ENCODE data around the gene INSR. TPM values are rescaled to one million over a fixed set of nuclear protein-coding genes. Genes with fewer than 3 reads are reported as not detected.

Gene INSR
- total and polyA plus RNA-seq, 2 of the 8 experiments (the other 6 are each of a cell fraction or from before 2014, with no cell fraction given) = 13.1 to 48.7 TPM

- Histone ChIP-seq H3K4ac (replicated peaks; ENCODE audit: insufficient read length, low read depth, low read length) (no peak overlapping the region), H3K4me3 (ENCODE audit: extremely low read depth in 1 of 4, insufficient read depth in 2 of 4, low read depth in 3 of 4, low read length in 4 of 4) (no peak overlapping the region), H2BK5ac (ENCODE audit: low read depth, low read length) (no peak overlapping the region), H3K56ac (replicated peaks; ENCODE audit: insufficient read length, low read depth, low read length) (no peak overlapping the region), H2BK20ac (ENCODE audit: low read length) (no peak overlapping the region), H3K4me2 (ENCODE audit: insufficient read depth in 1 of 2, low read depth in 2 of 2, low read length in 2 of 2) (no peak overlapping the region), H4K91ac (replicated peaks; ENCODE audit: insufficient read length, low read length) (no peak overlapping the region), H3K36me3 (ENCODE audit: control insufficient read depth in 2 of 4, insufficient read depth in 4 of 4, low read length in 3 of 4) (no peaks in the 10 kb centered on the region), H3K79me1 (ENCODE audit: low read depth, low read length) (no peaks in the 10 kb centered on the region), H2BK120ac (replicated peaks; ENCODE audit: low read depth, low read length) (no peak overlapping the region), H4K5ac (ENCODE audit: insufficient read length, low read depth, low read length) (no peak overlapping the region), H4K8ac (ENCODE audit: extremely low read depth, insufficient read depth, low read length) (no peak overlapping the region), H2AK5ac (ENCODE audit: low read depth, low read length) (no peak overlapping the region), H2AFZ (ENCODE audit: low read length) (no peak overlapping the region), H3K9me3 (ENCODE audit: insufficient read depth in 2 of 2, low read depth in 1 of 2, low read length in 1 of 2) (no peaks in the 10 kb centered on the region; a peak in 1 of 4 replicates), H2BK12ac (ENCODE audit: low read depth, low read length) (no peak overlapping the region), H2BK15ac (ENCODE audit: low read length) (no peak overlapping the region), H3K27me3 (replicated peaks in 1 of 4; ENCODE audit: control insufficient read depth in 3 of 4, extremely low read depth in 1 of 4, insufficient read depth in 3 of 4, low read length in 3 of 4) (no peaks in the 10 kb centered on the region), H3K9ac (replicated peaks in 1 of 4; ENCODE audit: extremely low read depth in 1 of 4, low read depth in 3 of 4, low read length in 3 of 4) (no peak overlapping the region), H4K20me1 (replicated peaks in 1 of 2; ENCODE audit: control insufficient read depth in 1 of 2, insufficient read depth in 2 of 2, low read length in 2 of 2) (no peaks in the 10 kb centered on the region), H3K18ac (ENCODE audit: extremely low read depth, low read length) (no peak overlapping the region), H3K23me2 (ENCODE audit: low read depth, low read length) (no peaks in the 10 kb centered on the region; the same call in 1 of the 2 replicates), H3K14ac (ENCODE audit: insufficient read length) (no peak overlapping the region), H3K23ac (ENCODE audit: insufficient read length) (no peak overlapping the region), H3K4me1 (replicated peaks in 1 of 4; ENCODE audit: control insufficient read depth in 3 of 4, insufficient read depth in 4 of 4, low read length in 3 of 4) (no peaks in the 10 kb centered on the region), H3K79me2 (ENCODE audit: control insufficient read depth in 1 of 2, insufficient read depth in 2 of 2, low read length in 2 of 2) (no peaks in the 10 kb centered on the region), H3K27ac (ENCODE audit: low read depth, low read length) (no peak overlapping the region)
- POLR2A ChIA-PET (ENCODE audit: partially characterized antibody) = no interaction called here
- WGBS, 2 experiments (ENCODE audit: extremely low coverage in 1 of 2, insufficient coverage in 1 of 2, insufficient read length in 1 of 2, insufficient replicate concordance in 2 of 2, low coverage in 1 of 2, low lambda C conversion rate in 2 of 2, missing lambda C conversion rate in 1 of 2) = 88% methylated on average over 12 of the region's 12 CpGs; no CpG with 5 or more reads in 1 of the 2 experiments
- DNase-seq (ENCODE audit: low read depth in 1 of 2, low spot score in 2 of 2) = no peak
- CTCF ChIA-PET (ENCODE audit: partially characterized antibody) = interaction anchor here (0.9 to 1.1 kb wide), 2 partner anchors 15 to 210 kb away, joined by 3 to 5 read pairs; no protein-coding TSS in a partner anchor
- TF ChIP-seq JUN (IDR thresholded peaks at IDR 0.05; ENCODE audit: low read depth, low read length) (no peak), RAD21 (IDR thresholded peaks at IDR 0.05 in 1 of 2, conservative IDR thresholded peaks at IDR 0.05 in 1 of 2; ENCODE audit: low read depth in 2 of 2, low read length in 2 of 2) (no peak), YY1 (IDR thresholded peaks at IDR 0.05; ENCODE audit: low read depth, low read length) (no peak), EZH2 (IDR thresholded peaks at IDR 0.05; ENCODE audit: low read depth, low read length, severe bottlenecking) (no peak), KDM4A (IDR thresholded peaks at IDR 0.05; ENCODE audit: low read depth, low read length, severe bottlenecking) (no peak), ZNF274 (IDR thresholded peaks at IDR 0.05; ENCODE audit: borderline replicate concordance, extremely low read depth, low read length) (no peak), E2F6 (IDR thresholded peaks at IDR 0.05) (no peak)
- no peak for FAIRE-seq
These were observed 17.7 kb upstream of the INSR start for GRCh38 chr19:7311911-7312310.

Measured in H1 (cell line).